Neuronal stem cell (in vitro differentiated cells): ENCODE results near the gene NPFF. TPM values are rescaled to one million over a fixed set of nuclear protein-coding genes. Genes with fewer than 3 reads are reported as not detected.

Experiments
- small RNA-seq: library from polyadenylated mRNA; stranded (forward); fragments of <200 nt; extraction: miRNeasy Mini kit (QIAGEN cat#:217004); gene quantifications from one replicate; pipeline ENCODE3, GENCODE V24; 2013; ENCODE audit not compliant: insufficient read depth

Gene NPFF

Small RNA genes lying within 50 kb of the gene (small RNA-seq; reads per million reads assigned to genes)
- gene AC023509.3: not detected
